ENCODE data around the gene DHX35.
"Not testable (repeated sequence)": the region's sequence is repeated elsewhere in the genome, so short reads cannot be mapped to it uniquely, and the experiment has no call there.

The DHX35 gene

DNA sequence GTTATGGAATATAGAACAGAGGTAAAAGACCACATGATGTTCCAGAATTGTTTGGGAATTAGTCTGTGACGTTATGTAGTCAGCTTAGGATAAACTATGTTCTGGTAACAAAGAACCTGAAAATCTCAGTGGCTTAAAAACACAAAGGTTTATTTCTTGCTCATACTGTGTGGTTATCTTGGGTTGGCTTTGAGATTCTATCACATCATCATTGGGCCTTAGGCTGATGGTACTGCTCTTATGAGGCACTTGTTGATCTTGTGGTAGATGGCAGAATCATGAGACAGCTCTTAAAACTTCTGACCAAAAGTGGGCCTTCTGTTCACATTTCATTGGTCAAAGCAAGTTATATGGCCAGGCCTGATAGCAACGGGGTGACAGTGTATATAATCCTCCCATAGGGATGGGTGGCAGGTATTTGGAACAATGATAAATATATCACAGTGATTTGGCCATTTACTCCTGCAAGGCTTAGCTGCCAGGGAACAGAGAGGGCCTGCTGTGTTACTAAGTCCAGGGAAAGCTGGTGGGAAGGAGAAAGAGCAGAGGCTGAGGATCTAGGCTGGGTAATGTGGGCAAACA, 13.5 kb downstream of the DHX35 start:
- DNase-seq (ENCODE audit: low read depth in 1 of 2, low spot score in 1 of 2): no peak

GRCh38 chr20:38979434-38979833, 17.3 kb downstream of the DHX35 start:
- DNase-seq (ENCODE audit: low read depth in 1 of 2, low spot score in 1 of 2): no peak

GRCh38 chr20:38979842-38980241, 17.7 kb downstream of the DHX35 start:
- DNase-seq (ENCODE audit: low read depth in 1 of 2, low spot score in 1 of 2): no peak

GRCh38 chr20:38982291-38982690, 20.1 kb downstream of the DHX35 start:
- DNase-seq (ENCODE audit: low read depth in 1 of 2, low spot score in 1 of 2): no peak

- no peak for DNase-seq (ENCODE audit: low read depth in 1 of 2, low spot score in 1 of 2)
These were observed 22.9 kb downstream of the DHX35 start for GRCh38 chr20:38985060-38985459.

DNA sequence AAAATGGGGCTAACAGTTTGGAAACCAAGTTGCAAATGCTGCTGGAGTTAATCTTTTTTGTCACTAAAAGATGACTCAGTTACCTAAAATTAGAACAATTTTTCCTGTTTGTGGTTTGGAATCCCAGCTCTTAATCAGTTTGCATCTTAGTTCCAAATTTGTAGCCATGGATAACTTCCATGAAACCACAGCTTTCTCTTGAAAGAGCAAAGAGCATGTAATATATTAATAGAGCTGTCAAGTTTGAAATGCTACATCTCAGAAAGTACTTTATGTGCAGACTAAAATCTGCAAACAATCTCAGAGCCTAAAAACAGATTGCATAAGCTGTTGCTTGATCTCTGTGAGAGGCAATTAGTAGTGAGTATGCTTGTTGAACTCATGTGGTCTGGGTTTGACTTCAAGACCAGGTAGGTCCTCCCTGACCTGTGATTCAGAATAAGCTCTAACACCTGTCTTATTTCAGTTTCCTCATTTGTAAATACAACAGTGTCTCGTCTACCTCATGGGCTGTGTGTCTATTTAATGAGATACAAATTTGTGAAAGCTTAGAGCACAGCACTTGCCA, 23.5 kb downstream of the DHX35 start:
- no peak for DNase-seq (ENCODE audit: low read depth in 1 of 2, low spot score in 1 of 2)

- DNase-seq (ENCODE audit: low read depth in 1 of 2, low spot score in 1 of 2): no peak
These were observed 24.5 kb downstream of the DHX35 start for GRCh38 chr20:38986663-38987062.

DNA sequence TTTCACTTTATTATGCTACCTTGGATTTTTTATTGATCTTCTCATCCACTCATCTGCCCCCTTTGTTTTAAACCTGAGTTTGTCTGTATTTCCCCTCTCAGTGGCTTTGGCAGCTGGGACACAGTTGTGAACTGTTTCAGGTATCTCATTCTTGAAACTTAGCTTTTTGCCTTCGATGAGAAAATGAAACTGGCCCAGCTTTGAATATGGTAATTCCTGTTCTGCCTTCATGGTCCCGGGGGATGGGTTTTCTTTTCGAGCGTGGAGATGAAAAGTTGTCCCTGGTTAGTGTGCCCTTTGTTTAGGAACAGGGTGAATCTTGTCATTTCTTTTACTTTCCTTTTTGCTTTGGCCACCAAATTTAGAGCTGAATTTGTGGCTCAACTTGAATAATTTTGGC, 25.6 kb downstream of the DHX35 start:
- DNase-seq (ENCODE audit: low read depth in 1 of 2, low spot score in 1 of 2): no peak

- no peak for DNase-seq (ENCODE audit: low read depth in 1 of 2, low spot score in 1 of 2)
These were observed 28.6 kb downstream of the DHX35 start for GRCh38 chr20:38990728-38991127.

GRCh38 chr20:38991814-38992704, 29.9 kb downstream of the DHX35 start:
- DNase-seq (ENCODE audit: low read depth in 1 of 2, low spot score in 1 of 2): no peak

DNA sequence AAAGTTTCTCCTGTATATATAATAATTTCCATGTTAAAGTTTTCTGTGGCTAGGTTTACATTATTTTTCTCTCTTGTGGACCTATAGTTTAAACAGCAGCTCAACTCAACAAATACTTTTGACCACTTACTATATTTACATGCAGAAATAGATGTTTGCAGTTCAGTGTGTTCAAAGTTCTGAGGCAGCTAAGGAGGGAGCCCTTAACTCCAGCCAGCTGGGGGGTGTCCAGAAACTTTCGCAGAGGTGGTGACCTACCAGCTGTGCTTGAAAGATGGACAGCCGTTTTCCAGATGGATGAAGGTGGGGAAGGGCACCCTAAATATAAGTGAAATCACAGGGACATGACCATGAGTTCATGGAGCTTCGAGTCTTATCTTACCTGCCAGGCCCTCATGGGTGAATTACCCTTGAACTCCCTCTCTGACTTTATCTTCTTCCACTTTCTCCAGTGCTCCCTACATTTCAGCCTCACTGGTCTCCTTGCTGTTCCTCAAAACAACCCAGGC, 33.4 kb downstream of the DHX35 start:
- DNase-seq (ENCODE audit: low read depth in 1 of 2, low spot score in 1 of 2): no peak

DNA sequence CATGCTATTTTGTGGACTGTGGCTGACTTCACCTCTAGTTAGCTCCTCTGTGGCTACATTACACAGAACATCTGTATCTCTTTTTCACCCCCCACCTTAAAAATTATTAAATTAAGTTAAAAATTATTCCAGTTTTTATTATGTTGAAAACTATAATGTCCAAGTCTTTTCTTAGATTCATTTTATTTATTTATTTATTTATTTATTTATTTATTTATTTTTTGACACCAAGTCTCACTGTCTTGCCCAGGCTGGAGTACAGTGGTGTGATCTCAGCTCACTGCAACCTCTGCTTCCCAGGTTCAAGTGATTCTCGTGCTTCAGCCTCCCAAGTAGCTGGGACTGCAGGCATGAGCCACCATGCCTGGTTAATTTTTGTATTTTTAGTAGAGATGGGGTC, 34.7 kb downstream of the DHX35 start:
- not testable (repeated sequence) for DNase-seq (ENCODE audit: low read depth in 1 of 2, low spot score in 1 of 2)

GRCh38 chr20:38997622-38998021, 35.5 kb downstream of the DHX35 start:
- DNase-seq (ENCODE audit: low read depth in 1 of 2, low spot score in 1 of 2): peak in 1 of 2 donors; percentile 27

DNA sequence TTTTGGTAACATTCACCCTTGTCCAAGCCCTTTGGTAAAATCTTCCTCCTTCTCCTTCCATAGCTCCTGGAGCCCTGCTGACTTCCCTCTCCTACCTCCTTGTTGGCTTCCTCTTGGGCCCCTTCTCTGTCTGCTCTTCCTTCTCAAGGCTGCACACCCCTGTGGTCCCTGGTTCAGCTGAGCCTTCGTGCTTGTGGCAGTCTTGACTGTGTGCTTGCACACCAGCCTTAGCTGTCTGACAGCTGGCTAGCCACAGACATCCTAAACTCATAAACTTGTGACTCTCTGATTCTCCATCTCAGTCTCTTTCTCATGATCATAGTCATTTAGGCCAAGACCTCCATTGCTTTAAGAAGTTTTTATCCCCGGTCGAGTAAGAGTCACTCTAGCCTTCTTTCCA, 37.1 kb downstream of the DHX35 start:
- no peak for DNase-seq (ENCODE audit: low read depth in 1 of 2, low spot score in 1 of 2)

GRCh38 chr20:38999965-39000910, 38.1 kb downstream of the DHX35 start:
- no peak for DNase-seq (ENCODE audit: low read depth in 1 of 2, low spot score in 1 of 2)

- DNase-seq (ENCODE audit: low read depth in 1 of 2, low spot score in 1 of 2): no peak
These were observed 42.4 kb downstream of the DHX35 start for GRCh38 chr20:39004508-39004907.

- DNase-seq (ENCODE audit: low read depth in 1 of 2, low spot score in 1 of 2): no peak
These were observed 47.2 kb downstream of the DHX35 start for GRCh38 chr20:39009348-39009747.

DNA sequence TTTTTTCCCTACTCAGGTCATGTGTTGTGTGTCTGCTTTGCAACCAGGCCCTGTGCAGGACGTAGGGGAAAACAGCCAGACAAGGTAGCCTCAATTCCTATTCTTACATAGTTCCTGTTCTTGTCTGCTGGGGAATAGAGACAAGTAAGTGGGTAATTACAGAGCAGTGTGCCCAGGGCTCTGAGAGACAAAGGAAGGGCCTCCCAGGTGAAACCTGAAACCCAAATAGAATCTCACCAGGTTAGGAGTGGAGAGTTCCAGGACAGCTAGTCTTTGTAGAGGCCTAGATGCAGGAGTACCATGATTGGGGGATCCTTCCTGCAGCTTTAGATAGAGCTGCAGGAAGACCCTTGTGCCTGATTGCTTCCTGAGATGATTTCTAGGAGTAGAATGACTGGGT, 48.4 kb downstream of the DHX35 start:
- DNase-seq (ENCODE audit: low read depth in 1 of 2, low spot score in 1 of 2): no peak

DNA sequence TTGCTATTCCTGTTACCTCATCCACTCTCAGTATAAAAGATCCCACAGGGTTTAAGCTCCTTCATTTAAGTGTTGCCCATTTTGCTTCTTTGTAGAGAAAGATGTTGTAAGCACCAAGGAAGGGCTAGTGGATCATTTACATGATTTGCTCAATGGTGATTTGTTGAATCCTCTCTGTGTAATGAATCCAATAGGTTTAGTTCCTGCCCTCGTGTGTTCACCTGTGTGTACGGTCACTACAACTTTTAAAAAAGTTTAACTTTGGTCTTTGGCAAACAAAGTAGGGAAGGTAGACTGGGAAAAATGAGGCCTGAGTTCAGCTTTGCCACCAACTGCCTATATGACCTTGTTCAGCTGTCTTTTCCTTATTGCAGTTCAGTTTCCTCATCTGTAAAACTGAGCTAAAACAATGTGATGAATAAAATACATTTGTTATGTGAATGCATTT, 51.5 kb downstream of the DHX35 start:
- DNase-seq (ENCODE audit: low read depth in 1 of 2, low spot score in 1 of 2): no peak

- no peak for DNase-seq (ENCODE audit: low read depth in 1 of 2, low spot score in 1 of 2)
These were observed 53.9 kb downstream of the DHX35 start for GRCh38 chr20:39016041-39016440.

GRCh38 chr20:39016506-39016905, 54.4 kb downstream of the DHX35 start:
- no peak for DNase-seq (ENCODE audit: low read depth in 1 of 2, low spot score in 1 of 2)
